Lower leg skin (tissue), 3 donors: ENCODE data around the gene ZNF302.

Experiments used
- CTCF ChIP-seq, 3 donors: fragments of 450-650 bp; IDR thresholded peaks; one replicate each; pipeline ENCODE4 v1.5.1; 2016; ENCODE audit warnings: antibody characterized with exemption in 3 of 3, mild to moderate bottlenecking in 3 of 3, moderate library complexity in 2 of 3
- POLR2A ChIP-seq, 2 donors: fragments of 450-650 bp; IDR thresholded peaks; one replicate each; pipeline ENCODE4 v1.6.1; 2016 to 2017; ENCODE audit warnings: antibody characterized with exemption in 2 of 2, mild to moderate bottlenecking in 1 of 2, moderate library complexity in 1 of 2

DNA sequence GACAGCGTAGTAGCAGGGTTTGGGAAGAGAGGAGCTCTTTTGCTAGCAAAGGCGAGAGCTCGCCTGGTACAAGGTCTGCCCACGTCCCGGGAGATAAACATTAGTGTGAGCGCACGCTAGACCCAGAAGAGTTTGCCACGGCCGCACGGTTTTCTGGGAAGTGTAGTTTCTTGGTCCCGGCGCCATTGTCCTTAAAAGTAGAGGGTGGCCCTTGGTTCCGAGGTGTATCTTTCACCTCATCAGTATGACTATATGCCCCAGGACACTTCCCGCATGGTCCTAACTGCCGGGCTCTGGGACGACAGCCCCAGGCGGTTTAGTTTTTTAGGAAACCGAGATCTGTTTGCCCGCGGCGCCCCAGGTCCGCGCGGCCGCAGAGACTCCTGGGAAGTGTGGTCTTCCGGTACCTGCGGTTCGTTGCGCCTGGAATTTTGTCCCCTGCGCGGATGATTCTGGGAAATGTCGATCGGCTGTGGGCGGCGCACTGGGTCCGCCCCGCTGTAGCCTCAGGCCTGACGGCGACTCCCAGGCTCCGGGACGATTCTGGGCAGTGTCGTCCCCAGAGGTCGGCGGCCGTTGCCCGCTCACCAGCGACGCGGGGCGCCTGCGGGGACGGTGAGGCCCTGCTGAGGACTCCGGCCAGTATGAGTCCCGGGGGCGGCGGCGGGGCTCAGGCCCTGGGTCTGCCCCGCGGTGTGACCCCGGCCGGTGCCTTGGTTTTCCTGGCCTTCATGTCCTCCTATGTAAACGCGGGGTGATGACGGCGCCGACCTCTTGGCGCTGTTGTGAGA lies 56.5 kb downstream of the ZNF302 start, which contains the start of gene ZNF181:
- no peak for TF ChIP-seq CTCF (IDR thresholded peaks at IDR 0.05)
- TF ChIP-seq POLR2A (IDR thresholded peaks at IDR 0.05): no peak
